DMS79 treated with DMSO at 0.1 percent for 48 hours (cell line): Measurements from ENCODE around the gene TIPIN.
"Not testable (repeated sequence)": the region's sequence is repeated elsewhere in the genome, so short reads cannot be mapped to it uniquely, and the experiment has no call there.

ENCODE experiments used
- DNase-seq: peaks from one replicate; lab custom pipeline; 2025; lab: John Stamatoyannopoulos, UW

Gene TIPIN

GRCh38 chr15:66356359-66357236, at the start of gene TIPIN:
Gene TIPIN (minus strand): TSS chr15:66356685. CDS start chr15:66352947, 3,738 bp downstream.
- DNase-seq: peak; percentile 64

- no peak for DNase-seq
Observed at GRCh38 chr15:66405615-66406014, 49.1 kb upstream of the TIPIN start.

GRCh38 chr15:66405007-66405406, 48.5 kb upstream of the TIPIN start:
- no peak for DNase-seq

- no peak for DNase-seq
Observed at GRCh38 chr15:66404532-66404931, 48.0 kb upstream of the TIPIN start.

GRCh38 chr15:66404122-66404521, 47.6 kb upstream of the TIPIN start:
- DNase-seq: no peak

- no peak for DNase-seq
Observed at GRCh38 chr15:66403323-66403722, 46.8 kb upstream of the TIPIN start.

- DNase-seq: no peak
Observed at GRCh38 chr15:66402761-66403284, 46.3 kb upstream of the TIPIN start.

- DNase-seq: no peak
Observed at GRCh38 chr15:66401130-66402021, 44.9 kb upstream of the TIPIN start.

GRCh38 chr15:66400351-66400774, 43.9 kb upstream of the TIPIN start:
- no peak for DNase-seq

- no peak for DNase-seq
Observed at GRCh38 chr15:66399276-66399675, 42.8 kb upstream of the TIPIN start.

- DNase-seq: no peak
Observed at GRCh38 chr15:66394915-66395314, 38.4 kb upstream of the TIPIN start.

- DNase-seq: no peak
Observed at GRCh38 chr15:66394472-66394871, 38.0 kb upstream of the TIPIN start.

GRCh38 chr15:66393037-66393436, 36.6 kb upstream of the TIPIN start:
- not testable (repeated sequence) for DNase-seq

GRCh38 chr15:66390678-66391077, 34.2 kb upstream of the TIPIN start:
- no peak for DNase-seq

GRCh38 chr15:66389859-66390381, 33.4 kb upstream of the TIPIN start:
- no peak for DNase-seq

GRCh38 chr15:66389098-66389858, 32.8 kb upstream of the TIPIN start:
- DNase-seq: no peak

- DNase-seq: no peak
Observed at GRCh38 chr15:66388576-66388975, 32.1 kb upstream of the TIPIN start.

GRCh38 chr15:66388043-66388363, 31.5 kb upstream of the TIPIN start:
- no peak for DNase-seq

GRCh38 chr15:66387163-66388042, 30.9 kb upstream of the TIPIN start:
- no peak for DNase-seq
